GM21529 (cell line): ENCODE measurements around the gene ANKRD13A.
"Not testable (repeated sequence)": the region's sequence is repeated elsewhere in the genome, so short reads cannot be mapped to it uniquely, and the experiment has no call there.

Experiments
- ATAC-seq: cut with Tn5 transposase; IDR thresholded peaks from one replicate; pipeline ENCODE4 v1.9.1; 2021; ENCODE audit not compliant: unreplicated experiment

The ANKRD13A gene

DNA sequence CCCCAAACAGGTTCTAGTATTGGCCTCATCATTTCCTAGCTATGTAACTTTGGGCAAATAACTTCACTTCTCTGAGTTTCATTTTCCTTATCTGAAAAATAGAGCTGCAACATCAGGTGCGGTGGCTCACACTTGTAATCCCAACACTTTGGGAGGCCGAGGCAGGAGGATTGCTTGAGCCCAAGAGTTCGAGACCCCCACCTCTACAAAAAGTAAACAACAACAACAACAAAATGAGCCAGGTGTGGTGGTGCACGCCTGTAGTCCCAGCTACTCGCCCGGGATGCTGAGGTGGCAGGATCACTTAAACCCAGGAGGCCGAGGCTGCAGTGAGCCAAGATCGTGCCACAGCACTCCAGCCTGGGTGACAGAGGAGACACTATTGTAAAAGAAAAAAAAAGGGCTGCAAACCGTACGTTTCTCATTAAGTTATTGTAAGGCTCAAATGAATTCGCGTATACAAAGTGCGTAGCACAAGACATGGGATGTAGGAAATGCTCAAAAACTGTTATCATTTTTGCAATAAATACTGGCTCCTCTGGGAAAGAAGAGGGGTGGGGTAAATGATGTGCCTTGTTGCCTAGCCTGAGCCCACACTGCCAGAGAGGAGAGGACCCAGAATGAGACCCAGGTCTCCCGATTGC lies 48.2 kb downstream of the ANKRD13A start:
- ATAC-seq = no peak

DNA sequence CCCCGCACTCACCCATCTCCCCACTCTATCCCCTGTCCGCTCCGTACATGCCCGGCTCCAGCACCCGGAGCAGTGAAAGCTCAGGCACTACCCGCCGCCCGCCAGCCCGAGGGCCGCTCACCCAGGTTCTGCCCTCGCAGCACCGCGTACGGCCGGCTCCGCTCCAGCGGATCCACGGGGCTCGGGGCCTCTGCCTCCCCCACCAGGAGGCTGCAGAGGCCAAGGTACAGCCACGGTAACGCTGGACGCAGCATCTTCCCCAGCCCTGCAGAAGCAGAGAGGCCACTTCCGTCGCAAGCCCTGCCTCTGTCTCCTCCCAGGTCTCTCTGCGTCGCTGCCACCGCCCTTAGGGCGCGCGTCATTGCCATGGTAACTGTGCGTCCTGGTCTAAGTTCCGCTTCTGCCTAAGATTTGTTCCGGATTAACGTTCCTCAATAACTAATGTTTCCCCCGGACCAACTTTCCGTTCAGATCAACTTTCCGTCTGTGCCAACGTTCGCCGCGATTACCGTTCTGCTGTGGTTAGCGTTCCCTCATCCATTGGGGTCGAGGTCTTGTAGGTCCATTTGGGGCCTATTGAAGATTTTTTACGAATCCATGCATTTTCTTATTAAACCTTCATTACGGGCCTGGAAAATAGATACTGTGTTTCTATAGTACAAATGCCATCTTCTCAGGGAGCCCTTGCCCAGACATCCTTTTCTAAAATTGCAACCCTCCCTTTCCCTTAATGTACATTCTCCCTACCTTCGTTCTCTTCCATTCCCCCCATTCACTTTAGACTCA lies 49.2 kb downstream of the ANKRD13A start, which contains the start of gene C12orf76:
Gene C12orf76 (minus strand): TSS at position 281 of the 786 bp plus-strand sequence. CDS start 27 bp downstream, at position 254.
- ATAC-seq = peak; percentile 99

DNA sequence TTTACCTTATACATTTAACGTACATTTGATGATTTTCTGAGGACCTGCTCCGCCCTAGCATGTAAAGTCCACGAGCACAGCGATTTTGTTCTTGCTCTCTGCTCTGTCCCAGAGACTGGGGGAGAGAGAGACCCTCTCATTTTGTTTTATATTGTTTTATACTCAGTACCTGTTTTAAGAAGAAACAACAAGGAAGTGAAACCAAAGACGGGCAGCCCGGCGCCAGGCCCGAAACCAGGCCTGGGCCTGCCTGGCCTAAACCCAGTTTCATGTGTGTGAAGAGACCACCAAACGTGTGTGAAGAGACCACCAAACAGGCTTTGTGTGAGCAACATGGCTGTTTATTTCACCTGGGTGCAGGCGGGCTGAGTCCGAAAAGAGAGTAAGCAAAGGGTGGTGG lies 49.8 kb downstream of the ANKRD13A start:
- ATAC-seq = not testable (repeated sequence)

DNA sequence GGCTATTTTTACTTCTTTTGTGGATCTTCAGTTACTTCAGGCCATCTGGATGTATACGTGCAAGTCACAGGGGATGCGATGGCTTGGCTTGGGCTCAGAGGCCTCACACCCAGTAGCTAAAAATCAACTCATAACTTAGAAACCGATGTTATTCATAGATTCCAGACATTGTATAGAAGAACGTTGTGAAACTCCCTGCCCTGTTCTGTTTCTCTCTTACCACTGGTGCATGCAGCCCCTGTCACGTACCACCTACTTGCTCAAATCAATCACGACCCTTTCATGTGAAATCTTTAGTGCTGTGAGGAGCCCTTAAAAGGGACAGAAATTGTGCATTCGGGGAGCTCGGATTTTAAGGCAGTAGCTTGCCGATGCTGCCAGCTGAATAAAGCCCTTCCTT lies 50.4 kb downstream of the ANKRD13A start:
- ATAC-seq = not testable (repeated sequence)

DNA sequence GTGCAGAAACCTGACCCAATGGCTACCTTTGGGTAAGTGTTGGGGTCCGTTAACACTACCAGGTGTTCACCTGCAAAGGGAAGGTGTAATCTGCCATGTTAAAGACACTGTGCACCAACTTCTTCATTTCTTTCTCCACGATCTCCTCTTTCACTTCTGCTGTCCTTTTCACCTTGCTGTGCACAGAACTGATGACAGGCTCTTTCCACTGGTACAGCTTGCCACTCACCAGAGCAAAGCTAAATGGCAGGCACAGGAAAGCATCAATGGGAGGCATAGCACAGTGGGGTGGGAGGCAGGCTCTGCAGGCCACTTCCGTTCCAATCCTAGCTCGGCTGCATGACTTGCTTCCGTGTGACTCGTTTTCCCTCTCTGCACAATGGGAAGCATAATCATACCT lies 51.7 kb downstream of the ANKRD13A start:
- ATAC-seq = no peak

DNA sequence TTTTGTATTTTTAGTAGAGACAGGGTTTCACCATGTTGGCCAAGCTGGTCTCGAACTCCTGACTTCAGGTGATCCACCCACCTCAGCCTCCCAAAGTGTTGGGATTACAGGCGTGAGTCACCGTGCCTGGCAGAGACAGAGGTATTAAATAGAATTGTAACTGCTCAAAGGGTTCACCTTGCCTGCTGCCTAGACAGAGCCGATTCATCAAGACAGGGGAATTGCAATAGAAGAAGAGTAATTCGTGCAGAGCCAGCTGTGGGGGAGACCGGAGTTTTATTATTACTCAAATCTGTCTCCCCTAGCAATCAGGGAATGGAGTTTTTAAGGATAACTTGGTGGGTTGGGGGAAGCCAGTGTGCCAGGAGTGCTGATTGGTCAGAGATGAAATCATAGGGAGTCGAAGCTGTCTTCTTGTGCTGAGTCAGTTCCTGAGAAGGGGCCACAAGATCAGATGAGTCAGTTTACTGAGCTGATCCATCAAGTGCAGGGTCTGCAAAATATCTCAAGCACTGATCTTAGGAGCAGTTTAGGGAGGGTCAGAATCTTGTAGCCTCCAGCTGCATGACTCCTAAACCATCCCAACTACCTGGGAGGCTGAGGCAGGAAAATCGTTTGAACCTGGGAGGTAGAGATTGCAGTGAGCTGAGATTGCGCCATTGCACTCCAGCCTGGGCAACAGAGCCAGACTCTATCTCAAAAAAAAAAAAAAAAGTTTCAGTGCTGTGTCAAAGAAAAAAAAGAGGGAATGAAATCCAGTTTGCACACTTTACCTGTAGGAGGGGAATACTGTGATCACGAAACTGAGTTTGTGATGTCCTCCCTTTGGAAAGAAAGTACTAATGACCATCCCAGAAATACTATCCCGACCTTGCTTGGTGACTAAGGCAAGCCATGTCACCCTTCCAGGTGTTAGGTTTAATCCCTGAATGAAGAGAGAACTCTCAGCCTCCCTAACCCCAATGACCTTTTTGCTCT lies 56.4 kb downstream of the ANKRD13A start:
- ATAC-seq = not testable (repeated sequence)

DNA sequence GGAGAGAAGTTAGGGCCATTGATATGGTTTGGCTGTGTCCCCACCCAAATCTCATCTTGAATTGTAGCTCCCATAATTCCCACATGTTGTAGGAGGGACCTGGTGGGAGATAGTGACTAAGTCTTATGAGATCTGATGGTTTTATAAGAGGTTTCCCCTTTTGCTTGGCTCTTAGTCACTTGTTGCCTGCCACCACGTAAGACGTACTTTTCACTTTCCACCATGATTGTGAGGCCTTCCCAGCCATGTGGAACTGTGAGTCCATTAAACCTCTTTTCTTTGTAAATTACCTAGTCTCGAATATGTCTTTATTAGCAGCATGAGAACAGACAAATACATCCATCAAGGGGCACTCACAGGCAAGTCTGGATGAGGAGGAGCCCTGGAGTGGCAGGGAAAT lies 57.4 kb downstream of the ANKRD13A start:
- ATAC-seq = not testable (repeated sequence)

DNA sequence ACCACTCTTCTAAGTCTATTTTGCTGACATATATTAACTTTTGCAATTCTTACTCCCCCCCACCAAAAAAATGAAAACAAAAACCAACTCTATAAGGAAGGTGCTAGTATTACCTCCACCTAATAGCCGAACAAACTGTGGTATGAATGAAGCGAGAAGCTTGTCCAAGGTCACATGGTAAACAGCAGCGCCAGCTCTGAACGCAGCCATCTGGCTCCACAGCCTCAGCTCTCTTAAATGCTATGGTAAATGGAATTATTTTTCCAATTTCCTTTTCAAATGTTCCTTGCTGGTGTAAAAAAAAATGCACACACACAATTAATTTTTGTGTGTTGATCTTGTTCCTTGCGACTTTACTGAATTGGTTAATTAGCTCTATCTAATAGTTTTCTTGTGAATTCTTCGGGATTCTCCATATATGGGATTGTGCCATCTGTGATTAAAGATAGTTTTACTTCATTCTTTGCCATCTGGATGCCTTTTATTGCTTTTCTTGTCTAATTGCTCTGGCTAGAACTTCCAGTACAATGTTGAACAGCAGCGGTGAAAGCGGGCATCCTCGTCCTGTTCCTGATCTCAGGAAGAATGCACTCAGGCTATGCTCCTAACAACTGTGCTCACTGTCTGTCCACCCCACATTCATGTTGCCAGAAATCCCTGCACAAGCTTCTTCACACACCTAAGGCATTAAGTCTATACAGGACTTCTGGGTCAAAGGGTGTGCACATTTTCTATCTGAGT lies 59.8 kb downstream of the ANKRD13A start:
- ATAC-seq = no peak

DNA sequence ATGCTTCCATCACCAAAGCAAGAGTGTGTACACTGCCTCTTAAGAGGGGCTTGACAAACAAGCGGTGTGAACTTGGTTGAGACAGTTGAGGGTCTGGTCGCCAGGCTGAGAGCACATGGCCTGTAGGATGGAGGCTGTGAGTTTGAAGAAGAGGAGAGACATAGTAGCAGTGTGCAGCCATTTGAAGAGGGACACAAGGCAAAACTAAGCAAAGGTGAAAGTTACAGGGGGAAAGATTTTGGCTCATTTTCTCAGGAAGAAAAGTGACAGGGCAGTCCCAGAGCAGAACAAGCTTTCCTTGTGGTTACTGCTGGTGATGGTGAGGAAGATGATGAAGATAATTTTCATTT lies 60.4 kb downstream of the ANKRD13A start:
- no peak for ATAC-seq

DNA sequence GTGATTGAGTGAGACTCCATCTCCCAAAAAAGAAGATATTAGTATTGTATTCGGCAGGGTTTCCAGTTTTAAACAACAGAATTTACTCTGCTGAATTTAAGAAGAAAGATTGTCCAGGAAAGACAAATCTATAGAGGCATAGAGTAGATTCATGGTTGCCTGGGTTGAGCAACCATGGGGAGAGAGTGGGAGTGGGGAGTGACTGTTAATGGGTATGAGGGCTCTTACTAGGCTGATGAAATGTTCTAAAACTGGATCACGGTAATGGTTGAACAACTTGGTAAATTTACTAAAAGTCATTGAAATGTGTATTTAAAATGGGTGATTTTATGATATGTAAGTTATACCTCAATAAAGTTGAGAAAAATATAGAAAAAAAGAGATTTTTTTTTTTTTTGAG lies 63.0 kb downstream of the ANKRD13A start:
- no peak for ATAC-seq

DNA sequence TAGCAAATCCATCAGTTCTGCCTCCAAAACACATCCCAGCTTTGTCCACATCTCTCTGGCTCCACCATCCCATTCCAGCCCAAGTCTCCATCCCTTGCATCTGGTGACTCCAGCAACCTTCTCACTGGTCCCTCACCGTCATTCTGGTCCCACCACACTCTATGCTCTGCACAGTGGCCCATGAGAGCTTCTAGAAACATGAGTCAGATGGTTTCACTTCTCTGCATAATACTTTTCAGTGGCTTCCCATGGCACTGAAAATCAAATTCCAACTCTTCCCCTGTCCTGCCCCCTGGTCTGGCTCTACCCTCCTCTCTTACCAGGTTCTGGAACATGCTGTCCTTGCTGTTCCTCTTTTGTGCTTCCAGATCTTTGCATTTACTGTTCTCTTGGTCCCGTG lies 66.3 kb downstream of the ANKRD13A start:
- ATAC-seq = no peak

DNA sequence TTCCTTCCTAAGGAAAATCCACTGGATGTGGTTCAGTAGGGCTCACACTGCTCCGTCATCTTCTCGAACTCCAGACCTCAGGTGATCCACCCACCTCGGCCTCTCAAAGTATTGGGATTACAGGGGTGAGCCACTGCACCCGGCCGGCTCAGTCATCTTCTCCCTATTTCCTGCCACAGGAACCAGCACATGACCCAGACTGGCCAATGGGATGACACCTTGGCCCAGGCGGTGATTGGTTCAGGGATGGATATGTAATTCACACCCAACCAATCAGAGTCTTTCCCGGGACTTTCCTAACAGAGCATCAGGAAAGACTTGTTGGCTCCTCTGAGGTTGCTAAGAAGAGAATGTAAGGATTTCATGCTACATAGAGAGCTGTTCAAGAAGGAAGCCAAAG lies 68.3 kb downstream of the ANKRD13A start:
- no peak for ATAC-seq

DNA sequence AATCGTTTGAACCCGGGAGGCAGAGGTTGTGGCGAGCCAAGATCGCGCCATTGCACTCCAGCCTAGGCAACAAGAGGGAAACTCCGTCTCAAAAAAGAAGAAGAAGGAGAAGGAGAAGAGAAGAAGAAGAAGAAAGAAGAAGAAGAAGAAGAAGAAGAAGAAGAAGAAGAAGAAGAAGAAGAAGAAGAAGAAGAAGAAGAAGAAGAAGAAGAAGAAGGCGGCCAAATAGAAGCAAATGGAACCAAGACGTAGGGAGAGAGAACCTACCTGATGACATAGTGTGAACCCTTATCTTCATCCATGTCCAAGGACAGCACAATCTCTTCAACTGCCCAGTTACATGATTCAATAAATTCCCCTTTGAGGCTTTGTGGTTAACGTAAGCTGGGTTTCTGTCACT lies 68.9 kb downstream of the ANKRD13A start:
- not testable (repeated sequence) for ATAC-seq

DNA sequence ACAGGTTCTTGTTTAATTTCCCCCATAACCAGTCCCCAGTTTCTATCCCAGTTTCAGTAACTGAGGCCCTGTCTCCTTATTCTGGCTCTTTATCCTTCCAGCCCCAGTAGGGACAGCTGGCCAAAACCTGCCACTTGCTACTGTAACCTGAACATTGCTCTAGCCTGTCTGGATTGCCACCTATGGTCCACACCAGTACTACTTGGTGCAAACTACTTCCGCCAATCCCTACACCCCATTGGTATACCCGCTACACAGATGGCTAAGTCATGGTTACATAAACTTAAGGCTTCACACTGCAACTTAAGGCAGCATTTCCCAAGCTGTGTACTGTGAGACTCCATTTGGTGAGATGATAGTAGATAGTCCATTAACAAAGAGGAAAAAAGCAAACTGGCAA lies 69.4 kb downstream of the ANKRD13A start:
- ATAC-seq = no peak

DNA sequence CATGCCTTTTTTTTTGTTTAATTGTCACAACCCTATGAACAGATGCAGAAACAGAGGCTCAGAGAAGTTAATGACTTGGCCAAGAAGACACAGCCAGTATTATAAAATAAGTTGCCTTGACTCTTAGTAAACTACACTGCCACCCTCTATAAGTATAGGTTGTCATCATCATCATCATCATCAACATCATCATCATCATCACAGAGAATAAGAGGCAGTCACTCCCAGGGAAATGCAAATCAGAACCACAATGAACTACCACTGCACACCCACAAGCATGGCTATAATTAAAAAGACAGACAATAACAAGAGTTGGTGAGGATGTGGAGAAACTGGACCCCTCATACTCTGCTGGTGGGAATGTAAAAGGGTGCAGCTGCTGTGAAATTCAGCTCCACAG lies 72.3 kb downstream of the ANKRD13A start:
- no peak for ATAC-seq

DNA sequence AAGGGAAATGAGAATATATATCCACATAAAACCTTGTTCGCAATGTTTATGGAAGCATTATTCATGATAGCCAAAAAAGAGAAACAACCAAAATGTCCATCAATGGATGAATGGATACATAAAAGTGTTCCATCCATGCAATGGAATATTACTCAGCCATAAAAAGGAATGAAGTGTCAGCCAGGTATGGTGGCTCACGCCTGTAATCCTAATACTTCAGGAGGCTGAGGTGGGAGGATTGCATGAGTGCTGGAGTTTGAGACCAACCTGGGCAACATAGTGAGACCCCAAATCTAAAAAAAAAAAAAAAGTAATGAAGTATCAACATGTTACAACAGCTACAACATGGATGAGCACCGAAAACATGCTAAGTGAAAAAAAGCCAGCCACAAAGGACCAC lies 72.7 kb downstream of the ANKRD13A start:
- ATAC-seq = no peak

DNA sequence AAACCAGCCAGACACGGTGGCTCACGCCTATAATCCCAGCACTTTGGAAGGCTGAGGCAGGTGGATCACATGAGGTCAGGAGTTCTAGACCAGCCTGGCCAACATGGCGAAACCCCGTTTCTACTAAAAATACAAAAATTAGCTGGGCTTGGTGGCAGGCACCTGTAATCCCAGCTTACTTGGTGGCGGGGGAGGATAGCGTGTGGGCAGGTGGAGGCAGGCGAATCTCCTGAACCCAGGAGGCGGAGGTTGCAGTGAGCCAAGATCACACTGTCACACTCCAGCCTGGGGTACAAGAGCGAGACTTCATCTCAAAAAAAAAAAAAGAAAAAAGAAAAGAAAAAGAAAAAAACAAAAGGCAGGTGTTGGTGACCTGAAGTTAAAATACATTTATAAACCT lies 73.4 kb downstream of the ANKRD13A start:
- not testable (repeated sequence) for ATAC-seq

DNA sequence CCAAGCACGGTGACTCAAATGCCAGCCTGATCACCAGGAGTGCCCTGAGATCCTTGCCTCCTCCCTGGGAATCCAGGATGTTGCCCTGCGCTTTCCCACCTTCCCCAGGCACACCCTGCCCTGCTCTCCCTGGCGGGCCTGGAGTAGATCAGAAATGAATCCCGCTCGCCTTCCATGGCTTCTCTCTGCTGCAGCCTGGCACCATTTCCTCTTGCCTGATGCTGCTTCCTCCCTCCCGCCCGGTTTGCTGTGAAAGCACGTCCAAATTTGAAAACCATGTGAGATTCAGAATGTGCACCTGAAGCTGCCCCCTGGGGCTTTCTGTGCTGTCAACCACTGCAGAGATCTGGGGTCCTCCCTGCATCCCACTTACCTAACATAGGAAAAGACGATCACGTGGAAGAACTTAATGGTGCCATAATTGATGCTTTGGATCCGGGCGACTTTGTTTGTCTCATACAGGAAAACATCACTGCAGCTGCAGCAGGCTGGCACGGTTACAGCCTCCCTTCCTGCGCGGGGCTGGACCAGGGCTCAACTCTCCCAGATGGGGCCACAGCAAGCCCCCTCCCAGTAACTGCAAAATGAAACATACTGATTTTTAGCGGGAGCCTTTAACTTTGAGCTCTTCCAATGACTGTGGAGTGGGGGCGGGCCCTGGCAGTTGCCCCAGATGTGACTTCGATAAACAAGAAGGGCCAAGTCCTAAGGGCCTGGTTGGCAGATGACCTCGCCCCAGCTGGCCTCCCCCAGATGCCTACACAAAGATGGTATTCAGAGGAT lies 74.0 kb downstream of the ANKRD13A start:
- ATAC-seq = no peak

DNA sequence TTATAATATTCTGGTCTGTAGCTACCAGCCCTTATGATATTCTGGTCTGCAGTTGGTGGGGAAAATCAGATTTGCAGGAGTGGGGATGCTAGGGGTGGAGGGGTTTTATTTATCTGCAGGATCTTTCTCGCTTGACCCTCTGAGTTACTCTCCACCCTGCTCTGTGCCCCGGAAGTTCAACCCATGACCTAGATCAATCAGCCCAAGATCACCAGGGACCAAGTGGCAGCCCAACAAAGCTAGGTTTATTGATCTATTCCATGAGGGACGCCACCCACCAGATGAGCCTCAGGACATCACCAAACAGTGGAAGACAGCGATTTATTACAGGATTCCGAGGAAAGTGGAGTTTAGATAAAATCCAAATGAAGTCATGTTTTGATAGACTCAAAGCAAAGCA lies 74.9 kb downstream of the ANKRD13A start:
- no peak for ATAC-seq

DNA sequence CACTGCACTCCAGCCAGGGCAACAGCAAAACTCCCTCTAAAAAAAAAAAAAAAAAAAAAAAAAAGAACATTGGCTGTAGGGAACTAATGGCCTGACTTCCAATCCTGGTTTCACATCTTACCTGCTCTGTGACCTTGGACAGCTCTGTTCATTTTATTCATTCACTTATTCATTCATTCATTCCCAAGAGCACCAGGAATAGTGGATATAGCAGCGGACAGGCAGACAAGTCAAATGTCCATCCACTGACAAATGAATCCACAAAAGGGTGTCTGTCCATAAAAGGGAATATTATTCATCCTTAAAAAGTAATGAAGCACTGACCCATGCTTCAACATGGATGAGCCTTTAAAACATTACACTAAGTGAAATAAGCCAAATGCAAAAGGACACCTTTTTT lies 76.7 kb downstream of the ANKRD13A start:
- no peak for ATAC-seq
